MCF 10A (cell line): ENCODE results near the gene CEP170. TPM values are rescaled to one million over a fixed set of nuclear protein-coding genes. Genes with fewer than 3 reads are reported as not detected.
"Not testable (repeated sequence)": the region's sequence is repeated elsewhere in the genome, so short reads cannot be mapped to it uniquely, and the experiment has no call there.

Experiments
- BruUV-seq: library from RNA; stranded (reverse); fragments of 400-500 nt; replicated peaks from 2 replicates; lab custom pipeline; 2021; lab: Mats Ljungman, UMichigan
- CTCF ChIA-PET: fragments of 300-600 bp; sonication (Branson Sonifier 250); formaldehyde crosslinking; extraction: SDS; loops from one replicate; lab custom pipeline; 2021; ENCODE audit warnings: antibody characterized with exemption, inconsistent platforms; lab: Yijun Ruan, JAX
- POLR2A ChIA-PET: fragments of 300-600, 350-650 bp; sonication (Branson Sonifier 250); formaldehyde crosslinking; extraction: SDS; loops from one replicate; lab custom pipeline; 2020; ENCODE audit warnings: antibody characterized with exemption, inconsistent platforms; lab: Yijun Ruan, JAX
- DNase-seq: peaks from one replicate; pipeline ENCODE4 v3.0.0-alpha.2; 2018; ENCODE audit not compliant: unreplicated experiment
- H3K27ac Mint-ChIP-seq: one replicate; pipeline ENCODE4 v1.8.0; 2022; ENCODE audit warnings: mild to moderate bottlenecking, low read depth, mixed read lengths; ENCODE audit not compliant: unreplicated experiment
- H3K27me3 Mint-ChIP-seq: one replicate; pipeline ENCODE4 v1.8.0; 2022; ENCODE audit warnings: mixed read lengths; ENCODE audit not compliant: insufficient read depth, unreplicated experiment
- H3K36me3 Mint-ChIP-seq: one replicate; pipeline ENCODE4 v1.8.0; 2022; ENCODE audit warnings: mild to moderate bottlenecking, moderate library complexity, mixed read lengths; ENCODE audit not compliant: insufficient read depth, unreplicated experiment
- H3K4me1 Mint-ChIP-seq: one replicate; pipeline ENCODE4 v1.8.0; 2022; ENCODE audit warnings: mixed read lengths; ENCODE audit not compliant: insufficient read depth, unreplicated experiment
- H3K4me3 Mint-ChIP-seq: one replicate; pipeline ENCODE4 v1.8.0; 2022; ENCODE audit warnings: mild to moderate bottlenecking, moderate library complexity, mixed read lengths; ENCODE audit not compliant: unreplicated experiment
- H3K9me3 Mint-ChIP-seq: one replicate; pipeline ENCODE4 v1.8.0; 2022; ENCODE audit warnings: mixed read lengths; ENCODE audit not compliant: unreplicated experiment
- intact Hi-C: fragments of 100-400 bp; cut with micrococcal nuclease; formaldehyde crosslinking; loops from 2 replicates; pipeline ENCODE4 v1.14.1; 2022
- total RNA-seq: library from RNA; stranded (reverse); gene quantifications from 2 replicates; pipeline ENCODE4 v1.2.3, GENCODE V29; 2022

Gene CEP170
- total RNA-seq, 1 experiment from 2014 or later = 182 TPM

- CTCF ChIA-PET = interaction anchor here (0.6 kb wide), 3 partner anchors 589 to 670 kb away, joined by 3 to 5 read pairs (median 4); no protein-coding TSS in a partner anchor
- DNase-seq, H3K9me3 Mint-ChIP-seq, intact Hi-C loops, H3K4me3 Mint-ChIP-seq, BruUV-seq, H3K4me1 Mint-ChIP-seq, H3K27me3 Mint-ChIP-seq, H3K36me3 Mint-ChIP-seq, H3K27ac Mint-ChIP-seq: not testable (repeated sequence)
- POLR2A ChIA-PET = interaction anchor here (0.6 to 1.3 kb wide), 2 partner anchors 180 to 194 kb away, joined by 3 read pairs; no protein-coding TSS in a partner anchor
Observed at GRCh38 chr1:243114769-243115168, 140.3 kb downstream of the CEP170 start.

GRCh38 chr1:243114059-243114713, 140.9 kb downstream of the CEP170 start:
- H3K36me3 Mint-ChIP-seq, H3K4me3 Mint-ChIP-seq, H3K9me3 Mint-ChIP-seq, H3K4me1 Mint-ChIP-seq, DNase-seq, intact Hi-C loops, H3K27me3 Mint-ChIP-seq, H3K27ac Mint-ChIP-seq, BruUV-seq: not testable (repeated sequence)
- POLR2A ChIA-PET = interaction anchor here (0.6 to 1.3 kb wide), 2 partner anchors 181 to 195 kb away, joined by 3 read pairs; no protein-coding TSS in a partner anchor
- CTCF ChIA-PET = interaction anchor here (0.6 kb wide), 3 partner anchors 589 to 670 kb away, joined by 3 to 5 read pairs (median 4); no protein-coding TSS in a partner anchor

- CTCF ChIA-PET = interaction anchor here (0.9 kb wide), 1 partner anchor 640 kb away, joined by 3 read pairs; no protein-coding TSS in a partner anchor
- H3K36me3 Mint-ChIP-seq, H3K4me3 Mint-ChIP-seq, BruUV-seq, H3K27ac Mint-ChIP-seq, H3K9me3 Mint-ChIP-seq, intact Hi-C loops, H3K27me3 Mint-ChIP-seq, DNase-seq, POLR2A ChIA-PET: not testable (repeated sequence)
- peaks cover 19% of the 10 kb centered on the region for H3K4me1 Mint-ChIP-seq
Observed at GRCh38 chr1:243107171-243107570, 147.9 kb downstream of the CEP170 start.

- peaks cover 13% of the 10 kb centered on the region for H3K36me3 Mint-ChIP-seq
- BruUV-seq, H3K27me3 Mint-ChIP-seq, intact Hi-C loops, DNase-seq, POLR2A ChIA-PET, H3K9me3 Mint-ChIP-seq, H3K4me3 Mint-ChIP-seq, CTCF ChIA-PET: not testable (repeated sequence)
- H3K27ac Mint-ChIP-seq = peak overlapping the region; percentile 63
- H3K4me1 Mint-ChIP-seq = peaks cover 19% of the 10 kb centered on the region
Observed at GRCh38 chr1:243105652-243106332, 149.3 kb downstream of the CEP170 start.

GRCh38 chr1:243105104-243105503, 150.0 kb downstream of the CEP170 start:
- H3K27me3 Mint-ChIP-seq, POLR2A ChIA-PET, DNase-seq, CTCF ChIA-PET, intact Hi-C loops, BruUV-seq, H3K9me3 Mint-ChIP-seq: not testable (repeated sequence)
- H3K36me3 Mint-ChIP-seq = peaks cover 13% of the 10 kb centered on the region
- peaks cover 19% of the 10 kb centered on the region for H3K4me1 Mint-ChIP-seq
- H3K4me3 Mint-ChIP-seq = peak overlapping the region; percentile 0
- H3K27ac Mint-ChIP-seq = peak overlapping the region; percentile 63

- DNase-seq, H3K4me3 Mint-ChIP-seq, H3K27me3 Mint-ChIP-seq, BruUV-seq, H3K9me3 Mint-ChIP-seq, CTCF ChIA-PET, intact Hi-C loops, POLR2A ChIA-PET: not testable (repeated sequence)
- Mint-ChIP-seq H3K4me1 (peaks cover 19% of the 10 kb centered on the region), H3K36me3 (peaks cover 13% of the 10 kb centered on the region), H3K27ac (peak overlapping the region; percentile 63)
Observed at GRCh38 chr1:243104452-243104851, 150.6 kb downstream of the CEP170 start.

GRCh38 chr1:243101551-243102050, 153.5 kb downstream of the CEP170 start:
- H3K4me3 Mint-ChIP-seq = peak overlapping the region; percentile 62
- intact Hi-C loops, BruUV-seq, H3K9me3 Mint-ChIP-seq, H3K27me3 Mint-ChIP-seq: not testable (repeated sequence)
- H3K27ac Mint-ChIP-seq = peak overlapping the region; percentile 17
- ChIA-PET CTCF (interaction anchor here (0.7 kb wide), 1 partner anchor 656 kb away, joined by 4 read pairs; no protein-coding TSS in a partner anchor), POLR2A (interaction anchor here (0.6 kb wide), 1 partner anchor 904 kb away, joined by 3 read pairs; no protein-coding TSS in a partner anchor)
- H3K4me1 Mint-ChIP-seq = peaks cover 19% of the 10 kb centered on the region
- DNase-seq = peak; percentile 28
- peaks cover 13% of the 10 kb centered on the region for H3K36me3 Mint-ChIP-seq

- H3K36me3 Mint-ChIP-seq, H3K9me3 Mint-ChIP-seq, CTCF ChIA-PET, intact Hi-C loops, H3K4me3 Mint-ChIP-seq, POLR2A ChIA-PET, DNase-seq, H3K27me3 Mint-ChIP-seq, H3K4me1 Mint-ChIP-seq, BruUV-seq, H3K27ac Mint-ChIP-seq: not testable (repeated sequence)
Observed at GRCh38 chr1:243087368-243087767, 167.7 kb downstream of the CEP170 start.
